ENCODE results near the gene NFX1. TPM values are rescaled to one million over a fixed set of nuclear protein-coding genes. Genes with fewer than 3 reads are reported as not detected.

The NFX1 gene
- total RNA-seq, 4 donors from 2014 or later: 35.2 to 101 (median 59.6) TPM

- Histone ChIP-seq H3K36me3 (peaks cover 0 to 6% (median 0%) of the 10 kb centered on the region in 3 donors), H3K4me1 (peaks cover 0 to 47% (median 14%) of the 10 kb centered on the region in 4 donors), H3K27ac (peak overlapping the region; percentile 95 to 99 (median 98)), H3K9me3 (no peaks in the 10 kb centered on the region), H3K4me3 (peak overlapping the region; percentile 66 to 81 (median 72)), H3K27me3 (no peaks in the 10 kb centered on the region)
- TF ChIP-seq, protein P1, sequence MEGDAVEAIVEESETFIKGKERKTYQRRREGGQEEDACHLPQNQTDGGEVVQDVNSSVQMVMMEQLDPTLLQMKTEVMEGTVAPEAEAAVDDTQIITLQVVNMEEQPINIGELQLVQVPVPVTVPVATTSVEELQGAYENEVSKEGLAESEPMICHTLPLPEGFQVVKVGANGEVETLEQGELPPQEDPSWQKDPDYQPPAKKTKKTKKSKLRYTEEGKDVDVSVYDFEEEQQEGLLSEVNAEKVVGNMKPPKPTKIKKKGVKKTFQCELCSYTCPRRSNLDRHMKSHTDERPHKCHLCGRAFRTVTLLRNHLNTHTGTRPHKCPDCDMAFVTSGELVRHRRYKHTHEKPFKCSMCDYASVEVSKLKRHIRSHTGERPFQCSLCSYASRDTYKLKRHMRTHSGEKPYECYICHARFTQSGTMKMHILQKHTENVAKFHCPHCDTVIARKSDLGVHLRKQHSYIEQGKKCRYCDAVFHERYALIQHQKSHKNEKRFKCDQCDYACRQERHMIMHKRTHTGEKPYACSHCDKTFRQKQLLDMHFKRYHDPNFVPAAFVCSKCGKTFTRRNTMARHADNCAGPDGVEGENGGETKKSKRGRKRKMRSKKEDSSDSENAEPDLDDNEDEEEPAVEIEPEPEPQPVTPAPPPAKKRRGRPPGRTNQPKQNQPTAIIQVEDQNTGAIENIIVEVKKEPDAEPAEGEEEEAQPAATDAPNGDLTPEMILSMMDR (IDR thresholded peaks at IDR 0.05): no peak
- TF ChIP-seq POLR2A (IDR thresholded peaks at IDR 0.05): no peak
- DNase-seq: peak in 1 of 3 donors; percentile 56
Measured at GRCh38 chr9:33289496-33289895, 820 bp upstream of the NFX1 start.

- H3K36me3 ChIP-seq: peaks cover 0 to 10% (median 0%) of the 10 kb centered on the region in 3 donors
- peak overlapping the region; percentile 66 to 81 (median 72) for H3K4me3 ChIP-seq
- DNase-seq: no peak
- H3K9me3 ChIP-seq: no peaks in the 10 kb centered on the region
- H3K27ac ChIP-seq: peak overlapping the region; percentile 95 to 99 (median 98)
- H3K27me3 ChIP-seq: no peaks in the 10 kb centered on the region
- H3K4me1 ChIP-seq: peaks cover 0 to 51% (median 14%) of the 10 kb centered on the region in 4 donors
- TF ChIP-seq POLR2A (IDR thresholded peaks at IDR 0.05): no peak
- TF ChIP-seq, protein P1 (IDR thresholded peaks at IDR 0.05): no peak
Measured at GRCh38 chr9:33289936-33290246, 425 bp upstream of the NFX1 start.

DNA sequence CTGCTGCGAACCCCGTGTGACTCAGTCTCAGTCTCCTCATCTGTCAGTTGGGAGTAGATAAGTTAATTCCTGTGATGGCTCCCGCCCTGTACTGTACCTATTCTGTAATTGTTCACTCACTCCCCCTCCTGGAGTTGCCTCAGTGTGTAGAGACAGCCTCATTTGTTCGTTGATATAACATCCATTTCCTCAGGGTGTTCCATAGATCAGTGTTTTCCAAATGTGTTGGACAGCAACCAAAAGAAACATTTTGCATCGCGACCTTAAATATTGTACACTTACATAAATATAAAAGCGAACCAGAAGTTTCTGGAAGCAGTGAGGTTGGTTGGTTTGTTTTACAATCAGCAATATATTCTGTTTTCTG lies 698 bp downstream of the NFX1 start:
- no peaks in the 10 kb centered on the region for H3K9me3 ChIP-seq
- H3K36me3 ChIP-seq: peaks cover 0 to 16% (median 0%) of the 10 kb centered on the region in 3 donors
- no peaks in the 10 kb centered on the region for H3K27me3 ChIP-seq
- H3K4me1 ChIP-seq: peaks cover 0 to 61% (median 17%) of the 10 kb centered on the region in 4 donors
- DNase-seq: no peak
- TF ChIP-seq POLR2A (IDR thresholded peaks at IDR 0.05): no peak
- TF ChIP-seq, protein P1 (IDR thresholded peaks at IDR 0.05): peak in 2 of 6 experiments; percentile 10
- H3K4me3 ChIP-seq: peak overlapping the region; percentile 66 to 81 (median 72)
- peak overlapping the region; percentile 95 to 99 (median 98) for H3K27ac ChIP-seq

DNA sequence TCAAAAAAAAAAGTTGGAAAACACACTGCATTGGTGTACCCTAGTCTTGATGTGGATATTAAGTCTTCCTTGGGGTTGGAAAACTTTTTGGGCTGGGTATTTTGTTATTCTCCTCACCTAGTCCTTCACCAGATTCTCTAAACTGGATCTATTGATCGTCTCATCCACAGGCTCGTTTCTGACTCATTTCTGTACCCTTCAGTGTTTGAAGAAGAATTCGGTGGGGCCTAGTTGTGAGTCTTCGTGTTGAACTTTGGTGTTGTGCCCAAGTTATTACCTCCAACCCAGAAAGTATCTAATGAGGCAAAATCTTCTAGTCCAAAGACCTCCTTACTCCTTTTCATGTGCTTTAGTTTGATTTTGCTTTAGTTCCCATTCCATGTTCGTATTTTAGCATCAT lies 1.6 kb downstream of the NFX1 start:
- TF ChIP-seq, protein P1 (IDR thresholded peaks at IDR 0.05): no peak
- TF ChIP-seq POLR2A (IDR thresholded peaks at IDR 0.05): no peak
- peaks cover 0 to 69% (median 21%) of the 10 kb centered on the region in 4 donors for H3K4me1 ChIP-seq
- peaks cover 0 to 24% (median 0%) of the 10 kb centered on the region in 3 donors for H3K36me3 ChIP-seq
- DNase-seq: no peak
- H3K4me3 ChIP-seq: peak overlapping the region in 1 of 4 donors; percentile 81
- H3K27ac ChIP-seq: peak overlapping the region in 3 of 4 donors; percentile 95 to 99 (median 96)
- H3K9me3 ChIP-seq: no peaks in the 10 kb centered on the region
- H3K27me3 ChIP-seq: no peaks in the 10 kb centered on the region

GRCh38 chr9:33293782-33294181 lies 3.5 kb downstream of the NFX1 start:
- H3K4me1 ChIP-seq: peaks cover 0 to 82% (median 31%) of the 10 kb centered on the region in 4 donors

More at GRCh38 chr9:33293782-33294181, 3.5 kb downstream of the NFX1 start:
- Histone ChIP-seq H3K27me3 (no peaks in the 10 kb centered on the region), H3K4me3 (no peak overlapping the region), H3K9me3 (no peaks in the 10 kb centered on the region), H3K27ac (no peak overlapping the region), H3K36me3 (peaks cover 0 to 36% (median 0%) of the 10 kb centered on the region in 3 donors)
- DNase-seq: no peak
- no peak for TF ChIP-seq POLR2A (IDR thresholded peaks at IDR 0.05)
- TF ChIP-seq, protein P1 (IDR thresholded peaks at IDR 0.05): no peak
